ENCODE data around the gene ALPK1.

GRCh38 chr4:112371361-112371760 lies 74.2 kb downstream of the ALPK1 start:
- TF ChIP-seq, protein P1, sequence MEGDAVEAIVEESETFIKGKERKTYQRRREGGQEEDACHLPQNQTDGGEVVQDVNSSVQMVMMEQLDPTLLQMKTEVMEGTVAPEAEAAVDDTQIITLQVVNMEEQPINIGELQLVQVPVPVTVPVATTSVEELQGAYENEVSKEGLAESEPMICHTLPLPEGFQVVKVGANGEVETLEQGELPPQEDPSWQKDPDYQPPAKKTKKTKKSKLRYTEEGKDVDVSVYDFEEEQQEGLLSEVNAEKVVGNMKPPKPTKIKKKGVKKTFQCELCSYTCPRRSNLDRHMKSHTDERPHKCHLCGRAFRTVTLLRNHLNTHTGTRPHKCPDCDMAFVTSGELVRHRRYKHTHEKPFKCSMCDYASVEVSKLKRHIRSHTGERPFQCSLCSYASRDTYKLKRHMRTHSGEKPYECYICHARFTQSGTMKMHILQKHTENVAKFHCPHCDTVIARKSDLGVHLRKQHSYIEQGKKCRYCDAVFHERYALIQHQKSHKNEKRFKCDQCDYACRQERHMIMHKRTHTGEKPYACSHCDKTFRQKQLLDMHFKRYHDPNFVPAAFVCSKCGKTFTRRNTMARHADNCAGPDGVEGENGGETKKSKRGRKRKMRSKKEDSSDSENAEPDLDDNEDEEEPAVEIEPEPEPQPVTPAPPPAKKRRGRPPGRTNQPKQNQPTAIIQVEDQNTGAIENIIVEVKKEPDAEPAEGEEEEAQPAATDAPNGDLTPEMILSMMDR (conservative IDR thresholded peaks at IDR 0.05; ENCODE audit: low read depth in 2 of 2): no peak
- TF ChIP-seq NANOG (IDR thresholded peaks at IDR 0.05; ENCODE audit: borderline replicate concordance) (no peak), EZH2 (IDR thresholded peaks at IDR 0.05; ENCODE audit: low read depth, unreplicated experiment) (no peak), EZH2phosphoT487 (IDR thresholded peaks at IDR 0.05; ENCODE audit: unreplicated experiment) (no peak), JUNB (IDR thresholded peaks at IDR 0.05; ENCODE audit: unreplicated experiment) (no peak)
- TF ChIP-seq, protein P2, sequence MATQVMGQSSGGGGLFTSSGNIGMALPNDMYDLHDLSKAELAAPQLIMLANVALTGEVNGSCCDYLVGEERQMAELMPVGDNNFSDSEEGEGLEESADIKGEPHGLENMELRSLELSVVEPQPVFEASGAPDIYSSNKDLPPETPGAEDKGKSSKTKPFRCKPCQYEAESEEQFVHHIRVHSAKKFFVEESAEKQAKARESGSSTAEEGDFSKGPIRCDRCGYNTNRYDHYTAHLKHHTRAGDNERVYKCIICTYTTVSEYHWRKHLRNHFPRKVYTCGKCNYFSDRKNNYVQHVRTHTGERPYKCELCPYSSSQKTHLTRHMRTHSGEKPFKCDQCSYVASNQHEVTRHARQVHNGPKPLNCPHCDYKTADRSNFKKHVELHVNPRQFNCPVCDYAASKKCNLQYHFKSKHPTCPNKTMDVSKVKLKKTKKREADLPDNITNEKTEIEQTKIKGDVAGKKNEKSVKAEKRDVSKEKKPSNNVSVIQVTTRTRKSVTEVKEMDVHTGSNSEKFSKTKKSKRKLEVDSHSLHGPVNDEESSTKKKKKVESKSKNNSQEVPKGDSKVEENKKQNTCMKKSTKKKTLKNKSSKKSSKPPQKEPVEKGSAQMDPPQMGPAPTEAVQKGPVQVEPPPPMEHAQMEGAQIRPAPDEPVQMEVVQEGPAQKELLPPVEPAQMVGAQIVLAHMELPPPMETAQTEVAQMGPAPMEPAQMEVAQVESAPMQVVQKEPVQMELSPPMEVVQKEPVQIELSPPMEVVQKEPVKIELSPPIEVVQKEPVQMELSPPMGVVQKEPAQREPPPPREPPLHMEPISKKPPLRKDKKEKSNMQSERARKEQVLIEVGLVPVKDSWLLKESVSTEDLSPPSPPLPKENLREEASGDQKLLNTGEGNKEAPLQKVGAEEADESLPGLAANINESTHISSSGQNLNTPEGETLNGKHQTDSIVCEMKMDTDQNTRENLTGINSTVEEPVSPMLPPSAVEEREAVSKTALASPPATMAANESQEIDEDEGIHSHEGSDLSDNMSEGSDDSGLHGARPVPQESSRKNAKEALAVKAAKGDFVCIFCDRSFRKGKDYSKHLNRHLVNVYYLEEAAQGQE (IDR thresholded peaks at IDR 0.05; ENCODE audit: unreplicated experiment): no peak

Data from GM23338 (cell line).